ENCODE results near the gene CDS1. TPM values are rescaled to one million over a fixed set of nuclear protein-coding genes. Genes with fewer than 3 reads are reported as not detected.

The CDS1 gene
- total and polyA plus RNA-seq, 2 donors (not counting 3 experiments of a cell fraction or from before 2014, with no cell fraction given): 0.01 TPM; not detected in 1

GRCh38 chr4:84597450-84597849, 14.5 kb downstream of the CDS1 start:
- H3K9me1 ChIP-seq (replicated peaks; ENCODE audit: control insufficient read depth, extremely low read depth, insufficient read depth, low read length): no peaks in the 10 kb centered on the region
- H3K27ac ChIP-seq (ENCODE audit: insufficient read depth, low read depth, low read length): no peak overlapping the region
- no peaks in the 10 kb centered on the region for H3K79me2 ChIP-seq (ENCODE audit: control insufficient read depth, insufficient read depth, low read length)
- dilution Hi-C loops (cut with MboI; ENCODE audit: extremely low pct_ligation_motif_present, low sequenced_read_pairs) (no loop called here), intact Hi-C loops (cut with micrococcal nuclease) (no loop called here)
- no peak overlapping the region for H3K4me3 ChIP-seq (replicated peaks in 1 of 3; ENCODE audit: insufficient read depth in 1 of 3, low read depth in 1 of 3, low read length in 3 of 3)
- no peak overlapping the region for H2AFZ ChIP-seq (ENCODE audit: low read depth, low read length)
- no peak overlapping the region for H3K9ac ChIP-seq (replicated peaks; ENCODE audit: extremely low read depth, insufficient read depth, low read length)
- DNase-seq (ENCODE audit: low read depth, low spot score) (no peak), FAIRE-seq (no peak)
- TF ChIP-seq MAX (IDR thresholded peaks at IDR 0.05; ENCODE audit: insufficient read depth, insufficient read length) (no peak), POLR2A (IDR thresholded peaks at IDR 0.05; ENCODE audit: low read depth, low read length) (no peak), CTCF (IDR thresholded peaks at IDR 0.05; ENCODE audit: extremely low read depth in 1 of 2, insufficient read depth in 1 of 2, low read depth in 1 of 2, low read length in 2 of 2) (no peak), FOS (IDR thresholded peaks at IDR 0.05; ENCODE audit: borderline replicate concordance, insufficient read depth, low read length) (no peak), GATA2 (IDR thresholded peaks at IDR 0.05; ENCODE audit: insufficient read depth, insufficient read length, low read depth, low read length) (no peak), JUN (IDR thresholded peaks at IDR 0.05; ENCODE audit: borderline replicate concordance, insufficient read depth, insufficient read length, low read depth) (no peak), MYC (IDR thresholded peaks at IDR 0.05; ENCODE audit: low read depth, low read length) (no peak), POLR2AphosphoS5 (IDR thresholded peaks at IDR 0.05; ENCODE audit: insufficient read depth, low read depth, low read length) (no peak), EZH2 (IDR thresholded peaks at IDR 0.05; ENCODE audit: borderline replicate concordance, low read depth, low read length, severe bottlenecking) (no peak)
- BruUV-seq (replicated peaks): no TSS peak
- ChIA-PET POLR2A (no interaction called here), CTCF (interaction anchor here (1.6 kb wide), 1 partner anchor 19 kb away, joined by 6 read pairs; no protein-coding TSS in a partner anchor)
- no peaks in the 10 kb centered on the region for H3K9me3 ChIP-seq (replicated peaks; ENCODE audit: control insufficient read depth, insufficient read depth, low read length)
- no peaks in the 10 kb centered on the region for H3K36me3 ChIP-seq (ENCODE audit: control insufficient read depth in 2 of 2, extremely low read depth in 1 of 2, insufficient read depth in 2 of 2, low read length in 2 of 2)
- no peak overlapping the region for H3K4me2 ChIP-seq (ENCODE audit: insufficient read depth, low read length)
- H3K4me1 ChIP-seq (ENCODE audit: control insufficient read depth, extremely low read depth, insufficient read depth, low read length): no peaks in the 10 kb centered on the region
- peaks cover 5 to 6% of the 10 kb centered on the region in 2 experiments for H3K27me3 ChIP-seq (ENCODE audit: control insufficient read depth in 2 of 2, insufficient read depth in 2 of 2, low read length in 2 of 2)
- no peaks in the 10 kb centered on the region for H4K20me1 ChIP-seq (replicated peaks; ENCODE audit: control insufficient read depth, extremely low read depth, insufficient read depth, low read length)
